Liver (tissue), 3 donors: ENCODE results near the gene SEC31B.
A peak's percentile ranks its signal among the peaks of the same experiment; 100 is the strongest.

Source experiments
- ATF3 ChIP-seq: IDR thresholded peaks from 2 replicates; pipeline ENCODE4 v1.6.1; 2016; ENCODE audit warnings: antibody characterized with exemption
- CTCF ChIP-seq: fragments of 150-350 bp; IDR thresholded peaks from 2 replicates; pipeline ENCODE4 v1.5.1; 2017; ENCODE audit warnings: improper control_type of control experiment, low read depth, low read length; ENCODE audit not compliant: missing input control
- FOXA2 ChIP-seq: IDR thresholded peaks from 2 replicates; pipeline ENCODE4 v1.6.1; 2016; ENCODE audit warnings: antibody characterized with exemption
- GABPA ChIP-seq, 2 donors: IDR thresholded peaks in 1 of 2; conservative IDR thresholded peaks in 1 of 2; 2 replicates each; pipeline ENCODE4 v1.6.1; 2016; ENCODE audit warnings: antibody characterized with exemption in 2 of 2, mild to moderate bottlenecking in 1 of 2, moderate library complexity in 1 of 2
- HNF4A ChIP-seq, 2 donors: conservative IDR thresholded peaks; 2 replicates each; pipeline ENCODE4 v1.6.1; 2016; ENCODE audit warnings: antibody characterized with exemption in 2 of 2, mild to moderate bottlenecking in 2 of 2
- JUND ChIP-seq, 2 donors: IDR thresholded peaks; 2 replicates each; pipeline ENCODE4 v1.6.1; 2016; ENCODE audit warnings: antibody characterized with exemption in 2 of 2
- RAD21 ChIP-seq, 2 donors: IDR thresholded peaks; 2 replicates each; pipeline ENCODE4 v1.6.1; 2016; ENCODE audit warnings: antibody characterized with exemption in 2 of 2, mild to moderate bottlenecking in 2 of 2
- REST ChIP-seq: IDR thresholded peaks from 2 replicates; pipeline ENCODE4 v1.6.1; 2016; ENCODE audit warnings: antibody characterized with exemption, mild to moderate bottlenecking
- YY1 ChIP-seq: IDR thresholded peaks from 2 replicates; pipeline ENCODE4 v1.6.1; 2016; ENCODE audit warnings: antibody characterized with exemption, mild to moderate bottlenecking
- ZBTB33 ChIP-seq: IDR thresholded peaks from 2 replicates; pipeline ENCODE4 v1.6.1; 2016; ENCODE audit warnings: antibody characterized with exemption
- donor health status: healthy.
- donor health status: healthy.

- TF ChIP-seq YY1 (peak; percentile 31), CTCF (peak; percentile 46), ATF3 (no peak), JUND (IDR thresholded peaks at IDR 0.05) (no peak), REST (peak; percentile 13), HNF4A (conservative IDR thresholded peaks at IDR 0.05) (peak; percentile 45 to 63), RAD21 (IDR thresholded peaks at IDR 0.05) (peak; percentile 56 to 74), ZBTB33 (no peak), GABPA (IDR thresholded peaks at IDR 0.05 in 1 of 2, conservative IDR thresholded peaks at IDR 0.05 in 1 of 2) (peak in 1 of 2 donors; percentile 17), FOXA2 (peak; percentile 60)
Measured at GRCh38 chr10:100516847-100517246, 2.8 kb downstream of the SEC31B start.
